Measurements from ENCODE around the gene RNF187. TPM values are rescaled to one million over a fixed set of nuclear protein-coding genes. Genes with fewer than 3 reads are reported as not detected.

Gene RNF187
- total RNA-seq, 1 experiment from 2014 or later, result 63.4 TPM

DNA sequence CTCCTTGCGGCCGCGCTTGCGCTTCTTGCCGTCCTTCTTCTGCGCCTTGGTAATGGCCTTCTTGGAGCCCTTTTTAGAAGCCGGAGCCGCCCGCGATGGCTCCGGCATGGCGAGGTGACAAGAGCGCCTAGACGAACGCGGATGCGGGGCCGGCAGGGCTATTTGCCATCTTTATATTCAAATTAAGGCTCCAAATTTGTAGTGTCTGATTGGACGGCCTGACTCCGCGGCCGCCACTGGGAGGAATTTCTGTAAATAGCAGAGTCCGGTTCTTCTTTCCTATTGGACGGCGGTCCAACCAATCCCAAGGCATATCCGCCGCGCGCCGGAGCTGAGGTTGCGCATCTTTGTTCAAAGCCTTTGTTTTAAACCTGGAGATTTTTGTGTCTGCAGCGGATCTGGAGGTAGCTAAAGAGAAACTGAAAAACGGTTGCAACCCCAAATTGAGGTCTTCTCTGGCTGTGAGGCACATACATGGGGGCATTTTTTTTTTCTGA lies 22.6 kb upstream of the RNF187 start:
- Histone ChIP-seq H2AK5ac (ENCODE audit: insufficient read length, low read length) (no peak overlapping the region), H3K18ac (ENCODE audit: insufficient read length, low read depth, low read length) (no peak overlapping the region), H3K79me1 (ENCODE audit: insufficient read depth, low read depth, low read length, poor library complexity, severe bottlenecking) (no peaks in the 10 kb centered on the region), H3K23ac (ENCODE audit: insufficient read length, low read depth, low read length) (no peak overlapping the region), H2BK120ac (ENCODE audit: low read depth, low read length, poor library complexity, severe bottlenecking) (no peak overlapping the region), H3K56ac (ENCODE audit: insufficient read length, low read depth, low read length) (no peak overlapping the region), H2BK5ac (ENCODE audit: insufficient read length, low read length) (no peak overlapping the region), H2BK20ac (ENCODE audit: low read depth, low read length, poor library complexity, severe bottlenecking) (no peak overlapping the region), H3K79me2 (ENCODE audit: insufficient read depth, low read length) (no peaks in the 10 kb centered on the region), H2AFZ (ENCODE audit: low read length) (no peak overlapping the region), H3K4me1 (ENCODE audit: insufficient read depth, low read length) (no peaks in the 10 kb centered on the region), H4K5ac (ENCODE audit: insufficient read length, low read depth, low read length) (no peak overlapping the region), H3K27ac (ENCODE audit: insufficient read length, low read depth, low read length) (no peak overlapping the region), H2BK15ac (ENCODE audit: low read depth, low read length) (no peak overlapping the region), H4K20me1 (ENCODE audit: control insufficient read depth, insufficient read depth, insufficient read length) (no peaks in the 10 kb centered on the region), H3K9ac (ENCODE audit: extremely low read depth, insufficient read length, low read length) (no peak overlapping the region), H3K4me2 (ENCODE audit: insufficient read depth, insufficient read length, low read length) (peak overlapping the region; percentile 92), H3K4ac (ENCODE audit: low read depth, low read length) (no peak overlapping the region), H3K23me2 (ENCODE audit: insufficient read length, low read depth, low read length, poor library complexity, severe bottlenecking) (peaks cover 8% of the 10 kb centered on the region), H4K91ac (ENCODE audit: insufficient read length, low read depth, low read length) (no peak overlapping the region), H3K14ac (ENCODE audit: insufficient read depth, low read length) (no peak overlapping the region), H2BK12ac (ENCODE audit: insufficient read length, low read depth, low read length) (no peak overlapping the region), H3K27me3 (ENCODE audit: insufficient read depth, low read length) (peaks cover 25% of the 10 kb centered on the region; the same call in 1 of the 2 replicates), H3K9me3 (ENCODE audit: control insufficient read depth, low read depth, low read length) (no peaks in the 10 kb centered on the region), H3T11ph (ENCODE audit: low read length) (no peak overlapping the region), H4K8ac (replicated peaks; ENCODE audit: insufficient read length, low read depth, low read length) (no peak overlapping the region)
- no peaks in the 10 kb centered on the region for H3K36me3 Mint-ChIP-seq (ENCODE audit: insufficient read depth in 1 of 3, low read depth in 3 of 3)
- DNase-seq, result peak; percentile 94
- peak overlapping the region; percentile 68 to 92 for H3K4me3 Mint-ChIP-seq
- no peaks in the 10 kb centered on the region; a peak in 1 of 5 replicates for H3K9me3 Mint-ChIP-seq
- peaks cover 16 to 37% of the 10 kb centered on the region in 2 experiments for H3K4me1 Mint-ChIP-seq
- H3K27me3 Mint-ChIP-seq (ENCODE audit: low read depth), result peaks cover 96% of the 10 kb centered on the region
- TF ChIP-seq, protein P1, sequence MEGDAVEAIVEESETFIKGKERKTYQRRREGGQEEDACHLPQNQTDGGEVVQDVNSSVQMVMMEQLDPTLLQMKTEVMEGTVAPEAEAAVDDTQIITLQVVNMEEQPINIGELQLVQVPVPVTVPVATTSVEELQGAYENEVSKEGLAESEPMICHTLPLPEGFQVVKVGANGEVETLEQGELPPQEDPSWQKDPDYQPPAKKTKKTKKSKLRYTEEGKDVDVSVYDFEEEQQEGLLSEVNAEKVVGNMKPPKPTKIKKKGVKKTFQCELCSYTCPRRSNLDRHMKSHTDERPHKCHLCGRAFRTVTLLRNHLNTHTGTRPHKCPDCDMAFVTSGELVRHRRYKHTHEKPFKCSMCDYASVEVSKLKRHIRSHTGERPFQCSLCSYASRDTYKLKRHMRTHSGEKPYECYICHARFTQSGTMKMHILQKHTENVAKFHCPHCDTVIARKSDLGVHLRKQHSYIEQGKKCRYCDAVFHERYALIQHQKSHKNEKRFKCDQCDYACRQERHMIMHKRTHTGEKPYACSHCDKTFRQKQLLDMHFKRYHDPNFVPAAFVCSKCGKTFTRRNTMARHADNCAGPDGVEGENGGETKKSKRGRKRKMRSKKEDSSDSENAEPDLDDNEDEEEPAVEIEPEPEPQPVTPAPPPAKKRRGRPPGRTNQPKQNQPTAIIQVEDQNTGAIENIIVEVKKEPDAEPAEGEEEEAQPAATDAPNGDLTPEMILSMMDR (conservative IDR thresholded peaks at IDR 0.05), result no peak
- no CpG with 5 or more reads among the region's 33 CpGs for WGBS (ENCODE audit: extremely low coverage, insufficient read length, low lambda C conversion rate)
- H3K27ac Mint-ChIP-seq, result peak overlapping the region; percentile 47 to 97 (median 93); a peak in 5 of 7 replicates

Data from H9 (cell line).